Measurements from ENCODE around the gene FHIT. TPM values are rescaled to one million over a fixed set of nuclear protein-coding genes. Genes with fewer than 3 reads are reported as not detected.

FHIT gene
- total and polyA plus RNA-seq, 2 of the 4 experiments (the other 2 are of a cell fraction) = 0.07 TPM; not detected in 1

GRCh38 chr3:59953104-59953503, 1298.1 kb downstream of the FHIT start:
- Histone ChIP-seq H3K4ac (ENCODE audit: low read depth, low read length) (no peak overlapping the region), H2BK20ac (ENCODE audit: low read depth, low read length) (no peak overlapping the region), H3K18ac (ENCODE audit: low read depth, low read length) (no peak overlapping the region), H2AK9ac (replicated peaks; ENCODE audit: low read depth, low read length, poor library complexity) (no peak overlapping the region), H2AK5ac (ENCODE audit: low read depth, low read length) (no peak overlapping the region), H4K8ac (ENCODE audit: low read depth in 2 of 2, low read length in 2 of 2) (no peak overlapping the region), H2BK120ac (ENCODE audit: low read depth, low read length) (no peak overlapping the region), H3K9me3 (ENCODE audit: control insufficient read depth, insufficient read depth, low read length) (no peaks in the 10 kb centered on the region), H3K23ac (ENCODE audit: low read depth, low read length) (no peak overlapping the region), H3K4me2 (ENCODE audit: low read depth, low read length) (no peak overlapping the region), H3K56ac (ENCODE audit: extremely low read depth, insufficient read depth, low read length) (no peak overlapping the region), H3K36me3 (ENCODE audit: control insufficient read depth, insufficient read depth, low read length) (no peaks in the 10 kb centered on the region), H2BK5ac (ENCODE audit: low read depth, low read length, poor library complexity, severe bottlenecking) (no peak overlapping the region), H4K5ac (ENCODE audit: low read depth, low read length) (no peak overlapping the region), H4K91ac (ENCODE audit: insufficient read depth, low read depth, low read length) (no peak overlapping the region), H3K79me1 (ENCODE audit: low read depth in 1 of 2, low read length in 2 of 2) (no peaks in the 10 kb centered on the region), H3K9ac (ENCODE audit: low read depth, low read length) (no peak overlapping the region), H2AFZ (replicated peaks; ENCODE audit: low read length, poor library complexity) (no peak overlapping the region), H4K20me1 (ENCODE audit: insufficient read depth, low read length) (no peaks in the 10 kb centered on the region), H3K4me3 (ENCODE audit: insufficient read depth, low read depth, low read length) (no peak overlapping the region), H2BK15ac (ENCODE audit: low read depth, low read length) (no peak overlapping the region), H3K27me3 (ENCODE audit: control insufficient read depth, insufficient read depth, low read length) (no peaks in the 10 kb centered on the region; the same call in 1 of the 2 replicates), H3K27ac (ENCODE audit: insufficient read depth, low read length) (no peak overlapping the region), H3K14ac (replicated peaks; ENCODE audit: low read depth, low read length) (no peak overlapping the region), H3K4me1 (ENCODE audit: control insufficient read depth, insufficient read depth, low read length) (no peaks in the 10 kb centered on the region), H3K9me1 (ENCODE audit: insufficient read depth, low read length) (no peaks in the 10 kb centered on the region)
- no peak for TF ChIP-seq RCOR1 (IDR thresholded peaks at IDR 0.05; ENCODE audit: insufficient replicate concordance, low read length)
- TF ChIP-seq MAZ (IDR thresholded peaks at IDR 0.05; ENCODE audit: borderline replicate concordance, low read depth, low read length) = no peak
- TF ChIP-seq CEBPB (IDR thresholded peaks at IDR 0.05; ENCODE audit: low read depth, low read length) = no peak
- TF ChIP-seq USF2 (IDR thresholded peaks at IDR 0.05; ENCODE audit: low read depth, low read length) = no peak
- no peak for TF ChIP-seq CHD1 (IDR thresholded peaks at IDR 0.05; ENCODE audit: low read depth, low read length)
- TF ChIP-seq NFE2L2 (IDR thresholded peaks at IDR 0.05; ENCODE audit: low read depth, low read length) = no peak
- no peak for TF ChIP-seq MXI1 (IDR thresholded peaks at IDR 0.05; ENCODE audit: borderline replicate concordance, low read depth, low read length)
- TF ChIP-seq RAD21 (IDR thresholded peaks at IDR 0.05; ENCODE audit: low read length) = no peak
- TF ChIP-seq ELK1 (IDR thresholded peaks at IDR 0.05; ENCODE audit: borderline replicate concordance, low read depth, low read length) = no peak
- TF ChIP-seq POLR2A (IDR thresholded peaks at IDR 0.05; ENCODE audit: low read depth, low read length) = no peak
- TF ChIP-seq RFX5 (IDR thresholded peaks at IDR 0.05; ENCODE audit: low read depth, low read length) = no peak
- DNase-seq = no peak
- no peak for ATAC-seq (ENCODE audit: low read depth)
- 43% methylated on average over 2 of the region's 7 CpGs; no CpG with 5 or more reads in 1 of the 2 experiments for WGBS, 2 experiments (ENCODE audit: extremely low coverage in 2 of 2, insufficient read length in 1 of 2)
- POLR2A ChIA-PET (ENCODE audit: unreplicated experiment) = no interaction called here
- CTCF ChIA-PET = no interaction called here
- BruUV-seq (replicated peaks) = no TSS peak
- in situ Hi-C loops (cut with MboI; ENCODE audit: low sequenced_read_pairs) (no loop called here), dilution Hi-C loops (cut with HindIII; ENCODE audit: low sequenced_read_pairs, unreplicated experiment) (no loop called here), intact Hi-C loops (cut with micrococcal nuclease) (no loop called here)
